A549 treated with AZD9567 at 1 μM for 4 hours (cell line): ENCODE results near the gene THOC5. TPM values are rescaled to one million over a fixed set of nuclear protein-coding genes. Genes with fewer than 3 reads are reported as not detected.

Source experiments
- total RNA-seq: library from RNA; stranded (reverse); fragments of 200-300 nt; extraction: Qiagen RNA extraction; gene quantifications from 5 replicates; pipeline ENCODE4 v1.2.3, GENCODE V29; 2022; ENCODE audit not compliant: insufficient read depth

The THOC5 gene
- 28.5 to 40.0 TPM (median 30.4 TPM) in 5 replicates for total RNA-seq

DNA sequence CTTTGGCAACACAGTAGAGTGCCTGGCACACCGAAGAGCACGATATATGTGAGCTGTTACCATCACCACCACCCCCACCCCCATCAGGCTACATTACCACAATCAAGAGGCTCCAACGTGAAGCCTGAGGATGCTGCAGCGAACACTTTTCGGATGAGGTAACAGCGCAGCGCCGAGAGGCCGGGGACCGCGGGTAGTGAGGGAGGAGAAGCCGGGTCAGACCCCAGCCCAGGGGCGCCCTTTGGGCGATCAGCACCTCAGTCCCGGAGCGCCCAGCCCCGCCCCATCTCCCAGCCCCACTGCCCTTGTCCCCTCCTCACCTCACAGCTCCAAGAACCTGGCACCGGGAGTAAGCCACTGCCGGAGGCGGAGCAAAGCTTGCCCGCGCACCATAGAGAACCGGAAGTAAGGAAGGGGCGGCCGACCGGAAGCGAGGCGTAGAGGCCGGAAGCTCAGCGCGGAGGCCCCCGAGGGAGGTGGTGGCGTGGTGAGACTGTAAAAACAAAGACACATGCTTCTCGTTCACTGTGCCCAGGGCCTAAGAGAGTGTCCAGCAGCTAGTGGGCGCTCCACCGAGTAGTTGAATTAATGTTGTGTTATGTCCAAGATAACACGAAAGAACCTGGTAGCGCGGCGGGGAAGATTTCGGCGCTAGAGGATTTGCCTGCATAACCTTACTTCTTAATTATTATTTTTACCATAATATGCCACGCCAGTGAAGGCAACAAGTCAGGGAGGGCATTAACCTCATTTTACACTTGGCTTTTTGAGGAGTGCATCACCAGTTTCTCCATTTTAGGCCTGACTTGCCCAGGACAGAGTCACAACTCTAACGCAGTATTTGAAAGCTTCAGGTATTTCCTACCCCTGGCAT, at the start of gene THOC5:
THOC5 (minus strand) TSS at position 407 of the 874 bp plus-strand sequence. CDS start 4,610 bp downstream, outside the sequence.

GRCh38 chr22:29479417-29480261, 73.9 kb downstream of the THOC5 start, which contains the start of gene NEFH:
Gene NEFH, plus strand, starts transcription at chr22:29480218. Its CDS starts 45 bp downstream, at chr22:29480263.

Other genes with a start within 250 kb of the THOC5 start
- 22.6 to 37.8 TPM (median 32.6 TPM) in 5 replicates for gene GAS2L1, start 247.1 kb downstream of the THOC5 start, total RNA-seq
- 0.37 to 0.67 TPM (median 0.51 TPM) in 4 of 5 replicates, not detected in the other for gene RASL10A, start 238.1 kb downstream of the THOC5 start, total RNA-seq
- 25.1 to 32.8 TPM (median 27.3 TPM) in 5 replicates for gene AP1B1, start 165.2 kb downstream of the THOC5 start, total RNA-seq
- not detected in 5 replicates for gene RFPL1, start 115.2 kb downstream of the THOC5 start, total RNA-seq
- gene NEFH, start 73.5 kb downstream of the THOC5 start, total RNA-seq = 0.09 to 0.12 TPM (median 0.10 TPM) in 4 of 5 replicates, not detected in the other
- gene NIPSNAP1, start 27.4 kb upstream of the THOC5 start, total RNA-seq = 58.4 to 63.5 TPM (median 63.3 TPM) in 5 replicates
- gene NF2, start 49.9 kb upstream of the THOC5 start, total RNA-seq = 10.2 to 14.5 TPM (median 11.8 TPM) in 5 replicates
- gene CABP7, start 166.2 kb upstream of the THOC5 start, total RNA-seq = 0.13 to 0.22 TPM (median 0.20 TPM) in 4 of 5 replicates, not detected in the other
- gene ZMAT5, start 213.2 kb upstream of the THOC5 start, total RNA-seq = 10.3 to 20.1 TPM (median 18.3 TPM) in 5 replicates
- gene UQCR10, start 213.6 kb upstream of the THOC5 start, total RNA-seq = 88.9 to 120 TPM (median 114 TPM) in 5 replicates